GM12801 (cell line): ENCODE data around the gene CCNB1.

Experiments used
- CTCF ChIP-seq: IDR thresholded peaks from one replicate; pipeline ENCODE4 v1.5.1; 2011; ENCODE audit warnings: control low read depth; ENCODE audit not compliant: insufficient read length; ENCODE audit errors: extremely low read depth

The CCNB1 gene

GRCh38 chr5:69166686-69167492 is at the start of gene CCNB1:
Gene CCNB1, plus strand, starts transcription at chr5:69167150. Its CDS starts 113 bp downstream, at chr5:69167263.
- TF ChIP-seq CTCF = no peak

DNA sequence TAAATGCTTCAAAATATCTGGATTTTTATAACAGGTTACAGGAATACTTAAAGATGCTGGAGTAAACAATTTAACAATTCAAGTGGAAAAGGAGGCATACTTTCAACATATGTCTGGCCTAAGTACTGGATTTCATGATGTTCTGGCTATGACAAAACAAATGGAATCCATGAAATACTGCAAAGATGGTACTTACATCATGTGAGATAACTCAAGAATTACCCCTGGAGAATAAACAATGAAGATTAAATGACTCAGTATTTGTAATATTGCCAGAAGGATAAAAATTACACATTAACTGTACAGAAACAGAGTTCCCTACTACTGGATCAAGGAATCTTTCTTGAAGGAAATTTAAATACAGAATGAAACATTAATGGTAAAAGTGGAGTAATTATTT is 37.5 kb upstream of the CCNB1 start:
- TF ChIP-seq CTCF = no peak

DNA sequence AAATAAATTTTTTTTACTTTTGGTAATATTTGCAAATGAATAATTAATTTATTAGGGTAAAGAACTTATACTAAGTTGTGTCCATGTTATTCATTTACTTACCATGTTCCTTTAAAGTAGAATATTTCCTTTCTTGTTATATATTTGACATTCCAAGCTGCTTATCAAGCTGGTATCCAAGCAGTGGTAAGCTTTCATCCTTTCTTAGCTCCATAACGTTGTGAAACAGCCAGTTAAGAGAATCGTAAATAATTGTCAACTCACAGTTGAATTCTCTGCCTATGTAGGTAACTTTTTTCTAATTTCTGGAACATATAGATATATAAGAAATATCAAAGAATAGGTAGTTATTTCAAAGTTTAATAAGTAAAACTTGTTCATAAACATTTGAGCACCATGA is 36.7 kb upstream of the CCNB1 start:
- TF ChIP-seq CTCF = no peak

DNA sequence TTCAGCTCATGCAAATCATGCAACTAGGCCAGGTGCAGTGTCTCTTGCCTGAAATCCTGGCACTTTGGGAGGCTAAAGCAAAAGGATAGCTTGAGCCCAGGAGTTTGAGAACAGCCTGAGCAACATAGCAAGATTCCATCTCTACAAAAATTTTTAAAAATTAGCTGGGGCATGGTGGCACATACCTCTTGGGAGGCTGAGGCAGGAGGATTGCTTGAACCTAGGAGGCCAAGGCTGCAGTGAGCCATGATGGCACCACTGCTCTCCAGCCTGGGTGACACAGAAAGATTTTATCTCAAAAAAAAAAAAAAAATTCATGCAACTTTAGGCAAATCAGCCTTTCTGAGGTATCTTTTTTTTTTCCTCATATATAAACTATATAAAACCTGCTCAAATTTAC is 35.6 kb upstream of the CCNB1 start:
- TF ChIP-seq CTCF = no peak

DNA sequence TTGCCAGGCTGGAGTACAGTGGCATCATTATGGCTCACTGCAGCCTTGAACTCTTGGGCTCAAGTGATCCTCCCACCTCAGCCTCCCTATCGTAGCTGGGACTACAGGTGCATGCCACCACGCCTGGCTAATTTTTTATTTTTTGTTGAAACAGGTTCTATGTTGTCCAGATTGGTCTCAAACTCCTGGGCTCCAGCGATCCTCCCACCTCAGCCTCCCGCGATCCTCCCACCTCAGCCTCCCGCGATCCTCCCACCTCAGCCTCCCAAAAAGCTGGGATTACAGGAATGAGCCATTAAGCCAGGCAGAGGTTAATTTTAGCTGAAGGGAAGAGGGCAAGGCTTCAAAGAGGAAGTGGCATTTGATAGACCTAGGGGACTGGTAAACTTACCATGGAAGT is 32.8 kb upstream of the CCNB1 start:
- TF ChIP-seq CTCF = no peak

DNA sequence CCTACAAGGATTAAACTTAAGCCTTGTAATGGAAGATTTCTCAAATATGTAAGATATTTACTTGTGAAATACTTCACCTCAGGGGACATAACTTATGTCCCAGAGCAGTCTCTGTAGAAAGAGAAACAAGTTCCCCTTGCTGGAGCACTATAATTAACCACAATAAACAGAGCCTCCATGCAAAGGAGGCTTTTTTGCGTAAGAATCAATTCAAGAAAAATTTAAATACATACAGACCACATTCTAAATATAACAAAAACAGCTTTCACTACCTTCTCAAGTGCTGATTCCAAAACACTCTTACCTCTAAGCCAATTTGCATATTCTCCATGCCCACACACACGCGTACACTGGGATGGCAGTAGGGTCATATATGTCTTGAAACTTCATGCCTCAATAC is 30.7 kb upstream of the CCNB1 start:
- TF ChIP-seq CTCF = no peak

- TF ChIP-seq CTCF = no peak
These were observed 29.1 kb upstream of the CCNB1 start for GRCh38 chr5:69137807-69138206.

- no peak for TF ChIP-seq CTCF
These were observed 28.2 kb upstream of the CCNB1 start for GRCh38 chr5:69138766-69139165.
